Right lobe of liver (tissue), 6 donors: ENCODE data around the gene SRPK3. TPM values are rescaled to one million over a fixed set of nuclear protein-coding genes. Genes with fewer than 3 reads are reported as not detected.
"Not testable (repeated sequence)": the region's sequence is repeated elsewhere in the genome, so short reads cannot be mapped to it uniquely, and the experiment has no call there.

Experiments
- ATAC-seq, 4 donors: fragments of 200-7000 bp; cut with Tn5 transposase; one replicate each; pipeline ENCODE4 v1.9.1; 2020; ENCODE audit warnings: mild to moderate bottlenecking in 4 of 4, moderate library complexity in 4 of 4
- DNase-seq, 3 donors: peaks; one replicate each; pipeline ENCODE4 v3.0.0-alpha.2; 2020
- H3K27ac ChIP-seq, 3 donors: fragments of 200-600 bp; one replicate each; pipeline ENCODE4 v1.8.0; 2022
- H3K27me3 ChIP-seq, 2 donors: fragments of 200-600 bp; one replicate each; pipeline ENCODE4 v1.8.0; 2022
- H3K36me3 ChIP-seq, 4 donors: fragments of 200-600 bp; sonication (generic) in 1 of 4; one replicate each; pipeline versions ENCODE4 v1.5.1 to v1.8.0; 2017 to 2022; ENCODE audit warnings: control low read depth in 1 of 4
- H3K4me1 ChIP-seq, 4 donors: fragments of 200-600 bp; sonication (generic) in 1 of 4; one replicate each; pipeline versions ENCODE4 v1.5.1 to v1.8.0; 2017 to 2022; ENCODE audit warnings: control low read depth in 1 of 4
- H3K4me3 ChIP-seq, 3 donors: fragments of 200-600 bp; one replicate each; pipeline ENCODE4 v1.8.0; 2022
- H3K9me3 ChIP-seq, 4 donors: fragments of 200-600 bp; sonication (generic) in 1 of 4; one replicate each; pipeline versions ENCODE4 v1.5.1 to v1.8.0; 2017 to 2022; ENCODE audit warnings: control low read depth in 1 of 4
- POLR2A ChIP-seq: fragments of 450-650 bp; IDR thresholded peaks from one replicate; pipeline ENCODE4 v1.6.1; 2017; ENCODE audit warnings: antibody characterized with exemption, mild to moderate bottlenecking
- WGBS: methylation state at CpG from one replicate; pipeline ENCODE4 v1.1.6; 2018; ENCODE audit warnings: low coverage, low lambda C conversion rate; ENCODE audit not compliant: insufficient coverage; ENCODE audit errors: missing lambda C conversion rate; 5-methylcytosine and 5-hydroxymethylcytosine counted together
- intact Hi-C, 2 donors: fragments of 100-400 bp; cut with DNase I; formaldehyde crosslinking; loops; one replicate each; pipeline versions ENCODE4 v1.11.2 to v1.14.1; 2022
- total RNA-seq, 6 experiments: library from RNA; depleted of rRNA in 2 of 6; stranded (reverse); fragments of >200 nt in 2 of 6; fragmentation: NEBNext Ultra II Directional in 3 of 6; extraction: Animal tissue kit (Norgen Biotek cat#: 25700) in 3 of 6; gene quantifications; one replicate each; pipeline versions ENCODE4 v1.1.0 to v1.2.4, GENCODE V29; 2016 to 2023
- TF ChIP-seq, protein P1 (sequence below), 4 donors: fragments of 200-600 bp in 3 of 4; fragments of 450-650 bp in 1 of 4; IDR thresholded peaks; one replicate each; pipeline versions ENCODE4 v1.5.1 to v1.8.0; 2016 to 2022; ENCODE audit warnings: antibody characterized with exemption in 4 of 4, mild to moderate bottlenecking in 2 of 4
- donor health status: DM: no; HTN: yes; CAD: no.
- donor health status: DM: no; HTN: no; CAD: no.
- donor health status: DM: no; HTN: no; CAD: no.
- donor health status: DM: no; HTN: yes; CAD: no.
- donor health status: DM: no; HTN: yes; CAD: no.

SRPK3 gene
- total RNA-seq, 6 experiments from 2014 or later: not detected

DNA sequence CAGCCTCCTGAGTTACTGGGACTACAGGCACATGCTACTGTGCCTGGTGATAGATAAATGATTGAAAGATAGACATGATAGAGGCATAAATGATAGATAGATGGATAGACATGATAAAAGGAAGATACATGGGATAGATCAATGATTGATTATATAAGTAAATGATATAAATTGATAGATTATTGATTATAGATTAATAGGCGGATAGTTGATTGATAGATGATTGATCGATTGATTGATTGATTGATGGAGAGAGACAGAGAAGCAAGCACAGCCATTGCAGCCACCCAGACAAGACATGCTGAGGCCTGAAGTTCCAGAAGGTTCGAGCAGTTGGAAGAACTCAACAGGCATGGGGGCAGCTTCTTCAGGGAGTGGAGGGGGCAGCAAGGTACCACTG lies 34.5 kb upstream of the SRPK3 start:
- Histone ChIP-seq H3K27me3 (no peaks in the 10 kb centered on the region), H3K4me3 (no peak overlapping the region), H3K9me3 (no peaks in the 10 kb centered on the region), H3K36me3 (no peaks in the 10 kb centered on the region), H3K4me1 (no peaks in the 10 kb centered on the region), H3K27ac (no peak overlapping the region)
- ATAC-seq (no peak), DNase-seq (no peak)
- intact Hi-C loops: no loop called here
- TF ChIP-seq POLR2A: no peak
- TF ChIP-seq, protein P1, sequence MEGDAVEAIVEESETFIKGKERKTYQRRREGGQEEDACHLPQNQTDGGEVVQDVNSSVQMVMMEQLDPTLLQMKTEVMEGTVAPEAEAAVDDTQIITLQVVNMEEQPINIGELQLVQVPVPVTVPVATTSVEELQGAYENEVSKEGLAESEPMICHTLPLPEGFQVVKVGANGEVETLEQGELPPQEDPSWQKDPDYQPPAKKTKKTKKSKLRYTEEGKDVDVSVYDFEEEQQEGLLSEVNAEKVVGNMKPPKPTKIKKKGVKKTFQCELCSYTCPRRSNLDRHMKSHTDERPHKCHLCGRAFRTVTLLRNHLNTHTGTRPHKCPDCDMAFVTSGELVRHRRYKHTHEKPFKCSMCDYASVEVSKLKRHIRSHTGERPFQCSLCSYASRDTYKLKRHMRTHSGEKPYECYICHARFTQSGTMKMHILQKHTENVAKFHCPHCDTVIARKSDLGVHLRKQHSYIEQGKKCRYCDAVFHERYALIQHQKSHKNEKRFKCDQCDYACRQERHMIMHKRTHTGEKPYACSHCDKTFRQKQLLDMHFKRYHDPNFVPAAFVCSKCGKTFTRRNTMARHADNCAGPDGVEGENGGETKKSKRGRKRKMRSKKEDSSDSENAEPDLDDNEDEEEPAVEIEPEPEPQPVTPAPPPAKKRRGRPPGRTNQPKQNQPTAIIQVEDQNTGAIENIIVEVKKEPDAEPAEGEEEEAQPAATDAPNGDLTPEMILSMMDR (IDR thresholded peaks at IDR 0.05): no peak
- 44% methylated on average over 3 of the region's 3 CpGs for WGBS

DNA sequence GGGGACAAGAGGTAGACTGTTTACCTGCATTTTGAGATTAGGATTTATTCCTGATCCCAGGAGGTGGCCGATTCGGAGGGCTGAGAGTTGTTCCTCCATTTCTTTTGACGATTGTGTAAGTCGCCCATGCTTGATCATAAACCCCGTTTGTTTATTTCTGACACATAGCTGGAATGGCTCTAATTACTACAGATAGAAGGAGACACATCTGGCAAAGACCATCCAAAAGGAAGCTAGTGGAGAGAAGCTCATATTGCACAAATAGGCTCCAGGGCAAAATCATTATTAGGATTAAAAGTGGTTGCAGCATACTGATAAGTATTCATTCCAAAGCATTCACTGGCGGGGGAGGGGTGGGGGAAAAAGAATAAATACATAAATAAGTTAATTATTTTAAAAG lies 33.9 kb upstream of the SRPK3 start:
- H3K9me3 ChIP-seq, H3K36me3 ChIP-seq, intact Hi-C loops, ATAC-seq, DNase-seq, H3K27ac ChIP-seq, H3K4me1 ChIP-seq, H3K4me3 ChIP-seq, H3K27me3 ChIP-seq: not testable (repeated sequence)
- 30% methylated on average over 3 of the region's 6 CpGs for WGBS

DNA sequence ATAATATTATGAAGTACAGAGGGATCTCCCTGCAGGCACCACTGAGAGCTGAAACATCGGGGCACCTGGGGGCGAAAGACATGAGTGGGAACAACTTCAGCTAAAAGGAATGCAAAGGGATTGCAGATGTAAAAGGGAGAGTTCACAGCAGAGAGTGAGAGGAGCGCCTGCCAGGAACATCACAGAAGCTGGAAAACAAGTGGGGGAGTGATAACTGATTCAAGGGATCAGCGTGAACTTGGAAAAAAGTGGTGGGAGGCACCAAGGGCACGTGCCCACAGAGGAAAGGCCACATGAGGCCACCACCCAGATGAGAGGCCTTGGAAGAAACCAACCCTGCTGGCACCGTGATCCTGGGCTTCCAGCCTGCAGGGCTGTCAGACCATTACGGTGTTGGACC lies 31.8 kb upstream of the SRPK3 start:
- H3K9me3 ChIP-seq, H3K4me1 ChIP-seq, DNase-seq, ATAC-seq, H3K36me3 ChIP-seq, intact Hi-C loops, H3K27me3 ChIP-seq, H3K4me3 ChIP-seq, H3K27ac ChIP-seq: not testable (repeated sequence)
- WGBS: 70% methylated on average over 5 of the region's 7 CpGs

DNA sequence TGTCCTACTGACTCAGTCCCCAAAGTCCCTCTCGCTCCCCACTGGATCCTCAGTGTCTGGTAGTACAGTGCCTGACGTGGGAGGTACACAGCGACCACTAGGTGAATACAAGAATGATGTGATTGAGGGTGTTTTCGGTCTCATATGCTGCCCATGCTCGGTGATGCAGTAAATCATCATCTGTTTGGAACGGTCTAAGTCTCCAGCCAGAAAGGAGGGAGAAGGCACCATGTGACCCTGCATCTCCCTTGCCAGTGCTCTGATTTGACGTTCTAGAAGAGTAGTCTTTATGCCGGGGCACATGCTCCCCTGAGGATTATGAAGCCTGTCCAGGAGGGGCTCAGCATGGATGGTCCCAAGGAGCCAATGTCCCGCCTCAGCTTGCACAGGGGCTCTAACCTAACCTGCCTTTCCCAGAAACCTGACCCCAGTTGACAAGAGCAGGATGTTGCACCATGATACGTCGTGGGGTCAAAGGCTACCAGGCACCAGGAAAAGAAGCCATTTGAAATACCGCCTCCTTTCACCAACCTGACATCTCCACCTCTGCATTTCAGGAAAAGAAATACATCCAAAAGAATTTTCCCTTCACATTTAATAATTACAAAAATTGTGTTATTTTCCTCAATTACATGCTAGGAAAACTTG lies 30.6 kb upstream of the SRPK3 start:
- ATAC-seq (no peak), DNase-seq (no peak)
- Histone ChIP-seq H3K4me1 (no peaks in the 10 kb centered on the region), H3K9me3 (no peaks in the 10 kb centered on the region), H3K36me3 (no peaks in the 10 kb centered on the region), H3K4me3 (no peak overlapping the region), H3K27me3 (no peaks in the 10 kb centered on the region), H3K27ac (no peak overlapping the region)
- intact Hi-C loops: no loop called here
- no peak for TF ChIP-seq POLR2A
- TF ChIP-seq, protein P1 (IDR thresholded peaks at IDR 0.05): no peak
- 58% methylated on average over 6 of the region's 12 CpGs for WGBS

DNA sequence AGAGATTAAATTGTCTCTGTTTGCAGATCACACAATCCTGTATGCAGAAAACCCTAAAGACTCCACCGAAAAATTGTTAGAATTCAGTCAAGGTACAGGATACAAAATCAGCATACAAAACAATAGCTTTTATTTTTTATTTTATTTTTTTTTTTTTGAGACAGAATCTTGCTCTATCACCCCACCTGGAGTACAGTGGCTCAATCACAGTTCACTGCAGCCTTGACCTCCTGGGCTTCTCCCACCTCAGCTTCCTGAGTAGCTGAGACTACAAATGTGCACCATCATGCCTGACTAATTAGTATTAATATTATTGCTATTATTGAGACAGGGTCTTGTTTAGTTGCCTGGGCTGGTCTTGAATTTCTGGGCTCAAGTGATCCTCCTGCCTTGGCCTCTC lies 25.7 kb upstream of the SRPK3 start:
- Histone ChIP-seq H3K4me3 (no peak overlapping the region), H3K27me3 (no peaks in the 10 kb centered on the region), H3K27ac (no peak overlapping the region), H3K9me3 (peaks cover 0 to 8% (median 0%) of the 10 kb centered on the region in 4 donors), H3K4me1 (no peaks in the 10 kb centered on the region), H3K36me3 (no peaks in the 10 kb centered on the region)
- intact Hi-C loops: no loop called here
- TF ChIP-seq, protein P1 (IDR thresholded peaks at IDR 0.05): no peak
- TF ChIP-seq POLR2A: no peak
- ATAC-seq (no peak), DNase-seq (no peak)
- WGBS: 73% methylated on average over 1 of the region's 1 CpG

DNA sequence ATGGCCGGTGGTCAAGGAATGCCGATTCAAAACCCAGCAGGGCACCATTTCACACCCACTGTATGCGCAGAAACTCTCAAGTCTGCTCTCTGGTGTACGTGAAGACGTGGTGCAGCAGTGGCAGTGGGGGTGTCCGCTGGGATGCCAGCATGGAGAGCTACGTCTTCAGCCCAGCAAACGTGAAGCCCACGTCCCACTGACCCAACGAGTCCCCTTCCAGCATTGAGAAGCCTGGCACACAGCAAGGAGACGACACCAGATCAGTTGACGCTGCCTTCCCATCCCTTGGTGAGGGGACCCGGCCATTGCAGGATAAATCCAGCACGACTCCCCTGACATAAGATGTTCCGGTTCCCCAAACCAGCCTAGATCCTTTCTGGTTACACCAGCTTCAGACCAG lies 19.0 kb upstream of the SRPK3 start:
- 60% methylated on average over 2 of the region's 15 CpGs for WGBS
- ATAC-seq (no peak), DNase-seq (peak in 1 of 3 donors; percentile 24)
- TF ChIP-seq, protein P1 (IDR thresholded peaks at IDR 0.05): no peak
- no peak for TF ChIP-seq POLR2A
- no peaks in the 10 kb centered on the region for H3K36me3 ChIP-seq
- H3K27me3 ChIP-seq: no peaks in the 10 kb centered on the region
- no peak overlapping the region for H3K4me3 ChIP-seq
- H3K4me1 ChIP-seq: no peaks in the 10 kb centered on the region
- no peaks in the 10 kb centered on the region for H3K9me3 ChIP-seq
- intact Hi-C loops: loop anchor here in 1 of 2 donors (5.0 kb wide), 1 partner anchor 190 kb away; no protein-coding TSS in a partner anchor
- H3K27ac ChIP-seq: no peak overlapping the region
